Hepatocyte (in vitro differentiated cells): ENCODE measurements around the gene SLAMF8. TPM values are rescaled to one million over a fixed set of nuclear protein-coding genes. Genes with fewer than 3 reads are reported as not detected.

Experiments used
- DNase-seq: peaks from one replicate; pipeline ENCODE4 v3.0.0-alpha.2; 2016; ENCODE audit warnings: low spot score
- H2AFZ ChIP-seq: fragments of 200-600 bp; sonication (generic); 2 replicates; pipeline ENCODE4 v1.6.0; 2016; ENCODE audit warnings: antibody characterized with exemption, mild to moderate bottlenecking
- H3K27ac ChIP-seq: fragments of 200-600 bp; sonication (generic); 2 replicates; pipeline ENCODE4 v1.5.1; 2016; ENCODE audit warnings: mild to moderate bottlenecking
- H3K27me3 ChIP-seq: fragments of 200-600 bp; sonication (generic); 2 replicates; pipeline ENCODE4 v1.6.1; 2016
- H3K36me3 ChIP-seq: fragments of 200-600 bp; sonication (generic); replicated peaks from 2 replicates; pipeline ENCODE4 v1.5.1; 2016; ENCODE audit warnings: low read depth; ENCODE audit not compliant: insufficient read depth
- H3K4me1 ChIP-seq: fragments of 200-600 bp; sonication (generic); 2 replicates; pipeline ENCODE4 v1.5.1; 2016; ENCODE audit warnings: mild to moderate bottlenecking, moderate library complexity; ENCODE audit not compliant: insufficient read depth
- H3K4me2 ChIP-seq: fragments of 200-600 bp; sonication (generic); 2 replicates; pipeline ENCODE4 v1.6.0; 2016
- H3K4me3 ChIP-seq: fragments of 200-600 bp; sonication (generic); 2 replicates; pipeline ENCODE4 v1.5.1; 2016; ENCODE audit warnings: mild to moderate bottlenecking
- H3K79me2 ChIP-seq: fragments of 200-600 bp; sonication (generic); 2 replicates; pipeline ENCODE4 v1.6.0; 2017; ENCODE audit warnings: mild to moderate bottlenecking
- H3K9me2 ChIP-seq: fragments of 200-600 bp; sonication (generic); replicated peaks from 2 replicates; pipeline ENCODE4 v1.6.0; 2017; ENCODE audit warnings: mild to moderate bottlenecking; ENCODE audit not compliant: insufficient read depth
- H3K9me3 ChIP-seq: fragments of 200-600 bp; sonication (generic); 2 replicates; pipeline ENCODE4 v1.5.1; 2016; ENCODE audit warnings: low read depth, mild to moderate bottlenecking
- H4K20me1 ChIP-seq: fragments of 200-600 bp; sonication (generic); 2 replicates; pipeline ENCODE4 v1.6.0; 2016; ENCODE audit warnings: mild to moderate bottlenecking; ENCODE audit not compliant: insufficient read depth, poor library complexity, severe bottlenecking
- EZH2 ChIP-seq: fragments of 200-600 bp; sonication (generic); IDR thresholded peaks from 2 replicates; pipeline ENCODE4 v1.6.1; 2016; ENCODE audit warnings: antibody characterized with exemption, mild to moderate bottlenecking, borderline replicate concordance
- EZH2phosphoT487 ChIP-seq: fragments of 200-600 bp; sonication (generic); IDR thresholded peaks from one replicate; pipeline ENCODE4 v1.6.1; 2018; ENCODE audit warnings: antibody characterized with exemption, mild to moderate bottlenecking, low read depth, moderate library complexity; ENCODE audit not compliant: unreplicated experiment, severe bottlenecking
- WGBS: methylation state at CpG from one replicate; pipeline ENCODE4 v1.1.6; 2016; ENCODE audit warnings: low lambda C conversion rate; ENCODE audit errors: missing lambda C conversion rate; 5-methylcytosine and 5-hydroxymethylcytosine counted together
- polyA plus RNA-seq: library from polyadenylated mRNA; unstranded; fragments of >200 nt; fragmentation: Nextera tagmentation; extraction: Ambion mirVana; gene quantifications from 2 replicates; pipeline ENCODE4 v1.2.1, GENCODE V29; 2016
- total RNA-seq: library from RNA; depleted of rRNA; stranded (reverse); fragments of >200 nt; gene quantifications from 2 replicates; pipeline ENCODE4 v1.2.3, GENCODE V29; 2014
- TF ChIP-seq, protein P1 (sequence below): fragments of 200-600 bp; sonication (generic); IDR thresholded peaks from 2 replicates; pipeline ENCODE4 v1.5.1; 2016; ENCODE audit warnings: antibody characterized with exemption, mild to moderate bottlenecking; ENCODE audit not compliant: poor library complexity

SLAMF8 gene
- total and polyA plus RNA-seq, 2 experiments from 2014 or later = 0.57 to 0.74 TPM

- Histone ChIP-seq H3K27me3 (peaks cover 7% of the 10 kb centered on the region), H3K79me2 (no peaks in the 10 kb centered on the region), H3K9me3 (no peaks in the 10 kb centered on the region), H3K4me1 (no peaks in the 10 kb centered on the region), H3K27ac (no peak overlapping the region), H3K4me2 (no peak overlapping the region), H4K20me1 (no peaks in the 10 kb centered on the region), H3K4me3 (no peak overlapping the region), H3K36me3 (no peaks in the 10 kb centered on the region), H2AFZ (no peak overlapping the region), H3K9me2 (no peaks in the 10 kb centered on the region)
- no peak for DNase-seq
- TF ChIP-seq, protein P1, sequence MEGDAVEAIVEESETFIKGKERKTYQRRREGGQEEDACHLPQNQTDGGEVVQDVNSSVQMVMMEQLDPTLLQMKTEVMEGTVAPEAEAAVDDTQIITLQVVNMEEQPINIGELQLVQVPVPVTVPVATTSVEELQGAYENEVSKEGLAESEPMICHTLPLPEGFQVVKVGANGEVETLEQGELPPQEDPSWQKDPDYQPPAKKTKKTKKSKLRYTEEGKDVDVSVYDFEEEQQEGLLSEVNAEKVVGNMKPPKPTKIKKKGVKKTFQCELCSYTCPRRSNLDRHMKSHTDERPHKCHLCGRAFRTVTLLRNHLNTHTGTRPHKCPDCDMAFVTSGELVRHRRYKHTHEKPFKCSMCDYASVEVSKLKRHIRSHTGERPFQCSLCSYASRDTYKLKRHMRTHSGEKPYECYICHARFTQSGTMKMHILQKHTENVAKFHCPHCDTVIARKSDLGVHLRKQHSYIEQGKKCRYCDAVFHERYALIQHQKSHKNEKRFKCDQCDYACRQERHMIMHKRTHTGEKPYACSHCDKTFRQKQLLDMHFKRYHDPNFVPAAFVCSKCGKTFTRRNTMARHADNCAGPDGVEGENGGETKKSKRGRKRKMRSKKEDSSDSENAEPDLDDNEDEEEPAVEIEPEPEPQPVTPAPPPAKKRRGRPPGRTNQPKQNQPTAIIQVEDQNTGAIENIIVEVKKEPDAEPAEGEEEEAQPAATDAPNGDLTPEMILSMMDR = no peak
- TF ChIP-seq EZH2 (no peak), EZH2phosphoT487 (no peak)
- WGBS = 83% methylated on average over 3 of the region's 3 CpGs
These were observed 876 bp downstream of the SLAMF8 start for GRCh38 chr1:159827549-159827948.

DNA sequence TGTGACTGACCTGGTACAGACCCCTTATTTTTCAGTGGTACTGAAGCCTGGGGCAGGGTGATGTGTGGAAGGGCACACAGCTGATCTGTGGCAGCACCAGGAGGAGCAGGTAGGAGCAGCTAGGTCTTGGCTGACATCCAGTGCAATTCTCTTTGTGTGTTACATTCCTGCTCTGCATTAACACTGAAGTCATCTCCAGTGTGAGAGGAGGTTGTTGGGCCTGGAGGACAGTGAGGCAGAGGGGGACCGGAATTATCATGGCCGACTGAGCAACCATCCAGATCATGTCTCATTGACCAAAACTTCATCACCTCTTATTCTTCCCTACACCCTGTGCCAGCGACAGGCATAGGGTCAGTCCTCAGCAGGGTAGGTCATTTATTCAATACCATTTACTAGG, 1.5 kb downstream of the SLAMF8 start:
- Histone ChIP-seq H3K9me2 (no peaks in the 10 kb centered on the region), H3K27ac (no peak overlapping the region), H3K27me3 (peaks cover 6% of the 10 kb centered on the region), H3K9me3 (no peaks in the 10 kb centered on the region), H3K4me3 (no peak overlapping the region), H3K4me2 (no peak overlapping the region), H2AFZ (no peak overlapping the region), H3K4me1 (no peaks in the 10 kb centered on the region), H4K20me1 (no peaks in the 10 kb centered on the region), H3K36me3 (no peaks in the 10 kb centered on the region), H3K79me2 (no peaks in the 10 kb centered on the region)
- DNase-seq = no peak
- 90% methylated on average over 3 of the region's 3 CpGs for WGBS
- TF ChIP-seq, protein P1 = no peak
- TF ChIP-seq EZH2phosphoT487 = no peak
- no peak for TF ChIP-seq EZH2

GRCh38 chr1:159828581-159829272, 2.1 kb downstream of the SLAMF8 start:
- Histone ChIP-seq H4K20me1 (no peaks in the 10 kb centered on the region), H3K4me3 (no peak overlapping the region), H3K4me1 (no peaks in the 10 kb centered on the region), H3K36me3 (no peaks in the 10 kb centered on the region), H3K9me3 (no peaks in the 10 kb centered on the region), H3K4me2 (no peak overlapping the region), H3K79me2 (no peaks in the 10 kb centered on the region), H3K27ac (no peak overlapping the region), H2AFZ (no peak overlapping the region), H3K9me2 (no peaks in the 10 kb centered on the region), H3K27me3 (peaks cover under 1% of the 10 kb centered on the region)
- 87% methylated on average over 11 of the region's 11 CpGs for WGBS
- DNase-seq = no peak
- TF ChIP-seq EZH2phosphoT487 = no peak
- TF ChIP-seq, protein P1 = no peak
- no peak for TF ChIP-seq EZH2
